ENCODE data around the gene CDK4. TPM values are rescaled to one million over a fixed set of nuclear protein-coding genes. Genes with fewer than 3 reads are reported as not detected.

The CDK4 gene
- total RNA-seq, 1 experiment from 2014 or later: 116 TPM

GRCh38 chr12:57741413-57741789 lies 10.7 kb downstream of the CDK4 start:
- DNase-seq (ENCODE audit: extremely low read depth, low read depth): no peak

DNA sequence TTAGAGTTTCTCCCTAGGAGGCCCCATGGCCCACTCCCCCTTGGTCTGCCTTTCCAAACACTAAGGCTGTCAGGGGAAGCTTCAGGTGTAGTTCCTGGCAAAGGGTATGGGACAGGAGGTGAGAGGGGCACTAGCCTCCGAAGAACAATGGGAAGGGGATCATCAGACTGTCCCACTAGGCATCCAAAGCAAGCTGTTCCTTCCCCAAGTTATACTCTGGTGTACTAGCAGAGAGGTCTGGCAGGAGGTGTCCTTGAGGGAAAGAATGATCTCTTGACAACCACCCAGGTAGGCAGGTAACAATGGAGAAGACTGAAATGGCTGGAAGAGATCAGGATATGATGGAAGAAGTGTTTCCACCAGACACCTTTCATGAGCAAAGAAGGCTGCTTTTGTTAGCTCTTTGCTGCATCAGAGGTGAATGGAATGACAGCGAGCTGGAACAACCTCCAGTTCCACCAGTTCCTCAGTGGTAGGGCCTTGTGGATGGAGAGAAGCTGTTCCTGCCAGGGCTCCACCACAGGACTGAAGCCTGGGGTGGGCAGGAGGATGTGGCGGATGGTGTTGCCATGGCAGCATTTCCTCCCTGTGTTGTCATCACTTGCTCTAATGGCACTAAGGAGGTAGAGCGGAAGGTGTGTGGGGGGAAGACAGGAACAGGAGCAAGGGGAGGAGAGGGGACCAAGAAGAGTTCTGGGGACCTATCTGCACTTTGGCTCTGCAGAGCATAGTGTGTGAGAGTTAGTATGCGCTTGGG lies 11.3 kb downstream of the CDK4 start:
- no peak for DNase-seq (ENCODE audit: extremely low read depth, low read depth)

- DNase-seq (ENCODE audit: extremely low read depth, low read depth): no peak
Measured at GRCh38 chr12:57739914-57740538, 12.1 kb downstream of the CDK4 start.

DNA sequence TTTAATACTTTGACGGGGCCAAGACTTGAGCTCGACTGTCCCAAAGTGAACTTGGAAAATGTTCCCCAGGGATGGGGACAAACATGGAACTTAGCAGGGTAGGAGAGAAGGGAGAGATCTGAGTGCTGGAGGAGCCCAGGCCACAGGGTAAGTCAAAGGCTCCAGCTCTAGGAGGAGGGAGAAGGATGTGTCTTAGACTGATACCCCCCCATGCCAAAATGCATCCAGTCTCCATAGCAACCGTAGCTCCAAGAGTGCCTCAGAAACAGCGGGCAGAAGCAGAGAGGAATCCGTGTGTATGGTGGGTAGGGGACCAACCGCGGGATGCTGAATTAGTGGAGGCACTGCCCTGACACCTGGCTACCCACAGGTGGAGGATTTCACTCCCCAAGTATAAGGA lies 12.7 kb downstream of the CDK4 start:
- DNase-seq (ENCODE audit: extremely low read depth, low read depth): no peak

DNA sequence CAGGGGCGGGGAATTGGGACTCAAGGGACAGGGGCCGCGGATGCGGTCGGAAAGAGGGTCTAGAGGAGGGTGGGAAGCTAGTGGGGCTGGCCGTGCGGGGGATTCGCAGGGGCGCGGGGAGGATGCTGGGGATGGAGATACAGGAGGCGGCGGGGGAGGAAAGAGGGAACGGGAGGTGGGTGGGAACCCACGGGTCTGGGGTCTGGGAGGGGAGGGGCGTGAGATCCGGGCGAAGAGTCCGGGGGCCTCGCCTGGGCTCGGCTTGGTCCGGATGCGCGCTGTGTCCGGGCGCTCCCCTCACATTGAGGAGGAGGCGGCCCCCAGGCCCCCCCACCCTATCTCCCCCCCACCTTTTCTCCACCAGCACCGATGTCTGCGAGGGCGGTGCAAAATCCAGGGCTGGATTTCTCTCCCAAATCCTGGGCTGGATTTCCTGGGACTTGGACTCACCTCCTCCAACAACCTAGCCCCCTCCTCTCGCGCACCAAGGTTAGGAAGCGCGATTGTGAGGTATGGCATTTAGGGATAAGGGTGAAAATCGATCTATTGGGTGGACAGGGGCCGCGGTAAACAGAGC lies 13.4 kb downstream of the CDK4 start, which contains the start of gene AGAP2:
Gene AGAP2, minus strand, starts transcription at position 82 of the 577 bp plus-strand sequence. CDS start 496 bp downstream, outside the sequence.
- DNase-seq (ENCODE audit: extremely low read depth, low read depth): no peak

DNA sequence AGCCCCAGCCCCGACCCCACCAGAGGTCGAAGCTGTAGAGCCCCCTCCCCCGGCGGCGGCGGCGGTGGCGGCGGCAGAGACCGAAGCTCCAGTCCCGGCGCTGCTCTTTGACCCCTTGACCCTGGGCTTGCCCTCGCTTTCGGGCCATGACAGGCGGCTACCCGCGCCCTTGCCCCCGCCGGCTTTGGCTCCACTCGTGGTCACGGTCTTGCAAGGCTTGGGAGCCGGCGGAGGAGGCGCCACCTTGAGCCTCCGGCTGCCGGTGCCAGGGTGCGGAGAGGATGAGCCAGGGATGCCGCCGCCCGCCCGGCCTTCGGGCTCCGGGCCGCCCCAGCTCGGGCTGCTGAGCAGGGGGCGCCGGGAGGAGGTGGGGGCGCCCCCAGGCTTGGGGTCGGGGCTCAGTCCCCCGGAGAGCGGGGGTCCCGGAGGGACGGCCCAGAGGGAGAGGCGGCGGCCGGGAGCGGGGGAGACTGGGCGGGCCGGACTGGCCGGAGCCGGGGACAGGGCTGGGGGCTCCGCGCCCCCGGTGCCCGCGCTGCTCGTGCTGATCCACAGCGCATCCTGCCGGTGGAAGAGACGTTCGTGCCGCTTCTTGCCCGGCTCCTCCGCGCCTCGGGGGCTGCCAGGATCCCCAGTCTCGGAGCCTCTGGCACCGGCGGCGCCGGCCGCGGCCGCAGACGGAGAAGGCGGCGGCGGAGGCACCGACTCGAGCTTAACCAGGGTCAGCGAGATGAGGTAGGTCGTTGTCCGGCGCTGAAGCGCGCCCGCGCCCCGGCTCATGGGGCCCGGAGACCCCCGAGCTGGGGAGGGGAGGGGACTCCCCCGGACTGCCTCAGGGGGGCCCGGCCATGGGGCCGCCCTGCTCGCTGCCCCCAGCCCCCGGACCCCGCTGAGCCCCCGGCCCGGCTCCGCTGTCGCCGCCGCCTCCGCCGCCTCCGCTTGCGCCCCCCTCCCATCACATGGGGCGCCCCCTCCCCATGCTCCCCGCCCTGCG lies 14.3 kb downstream of the CDK4 start:
- DNase-seq (ENCODE audit: extremely low read depth, low read depth): no peak

- no peak for DNase-seq (ENCODE audit: extremely low read depth, low read depth)
Measured at GRCh38 chr12:57736741-57737466, 15.2 kb downstream of the CDK4 start.

- DNase-seq (ENCODE audit: extremely low read depth, low read depth): peak; percentile 48
Measured at GRCh38 chr12:57735952-57736740, 16.0 kb downstream of the CDK4 start.

DNA sequence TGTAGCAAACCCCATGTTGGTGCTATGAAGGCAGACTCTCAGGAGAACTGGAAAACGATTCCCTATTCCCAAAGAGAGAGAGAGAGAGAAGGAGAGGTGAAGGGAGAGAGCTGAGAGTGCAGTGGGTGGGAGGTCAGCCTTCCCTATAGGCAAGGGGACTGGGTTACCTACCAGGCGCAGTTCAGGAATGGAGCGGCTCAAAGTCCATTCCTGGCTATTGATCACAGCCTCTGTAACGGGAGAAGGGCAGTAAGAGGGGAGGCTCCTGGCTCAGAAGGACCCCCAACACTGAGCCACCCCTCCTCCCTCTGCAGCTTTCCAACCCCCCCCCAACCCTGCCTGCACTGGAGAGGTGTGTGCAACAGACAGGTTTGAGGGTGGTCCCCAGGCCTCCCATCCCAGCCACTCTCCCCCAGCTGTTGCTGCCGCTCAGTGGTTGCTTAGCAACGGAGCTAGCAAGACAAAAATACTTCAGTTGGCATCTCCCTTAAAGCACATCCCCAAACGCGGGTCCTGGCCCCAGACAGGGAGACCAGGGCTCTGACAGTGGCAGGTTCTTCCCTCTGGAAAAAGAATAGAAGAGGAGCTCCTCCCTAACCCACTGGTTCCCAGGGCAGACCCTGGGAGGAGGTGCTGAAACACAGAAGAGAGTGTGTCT lies 16.8 kb downstream of the CDK4 start:
- no peak for DNase-seq (ENCODE audit: extremely low read depth, low read depth)

DNA sequence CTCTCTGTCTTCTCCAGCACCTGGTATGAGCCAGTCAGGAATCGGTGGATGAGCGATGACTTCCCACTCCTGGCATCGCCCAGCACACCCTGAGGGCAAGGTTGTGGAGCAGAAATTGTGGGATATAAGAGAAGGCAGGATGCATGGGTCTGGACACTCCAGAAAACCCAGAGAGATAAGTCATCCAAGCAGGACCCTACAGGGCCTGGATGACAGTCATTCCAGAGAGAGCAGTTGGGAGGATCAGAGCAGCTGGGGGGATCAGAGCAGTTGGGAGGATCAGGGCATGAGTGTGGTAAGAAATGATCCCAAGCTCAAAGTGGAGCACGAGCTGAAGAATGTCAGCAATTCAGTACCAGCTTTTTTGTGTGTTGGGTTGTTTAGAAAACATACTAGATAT lies 17.5 kb downstream of the CDK4 start:
- no peak for DNase-seq (ENCODE audit: extremely low read depth, low read depth)

GRCh38 chr12:57733928-57734327 lies 18.2 kb downstream of the CDK4 start:
- no peak for DNase-seq (ENCODE audit: extremely low read depth, low read depth)

GRCh38 chr12:57732726-57733593 lies 19.1 kb downstream of the CDK4 start:
- no peak for DNase-seq (ENCODE audit: extremely low read depth, low read depth)

DNA sequence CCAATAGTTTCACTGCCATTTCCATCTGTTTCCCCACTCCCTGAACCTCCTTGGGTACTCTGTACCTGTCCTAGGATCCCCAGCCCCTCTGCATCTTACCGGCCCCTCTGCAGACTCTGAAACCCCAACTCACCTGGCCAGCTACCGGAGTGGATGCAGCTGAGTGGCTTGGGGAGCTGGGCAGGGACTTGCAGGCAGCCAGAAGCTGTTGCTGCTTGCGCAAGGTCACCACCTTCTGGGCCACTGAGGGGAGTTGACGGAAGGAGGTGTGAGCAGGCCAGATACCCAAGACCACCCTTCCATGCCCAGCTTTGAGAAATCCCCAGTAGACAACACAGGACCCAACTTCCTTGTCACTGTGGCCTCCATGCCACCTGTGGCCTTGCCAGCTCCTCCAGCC lies 19.8 kb downstream of the CDK4 start:
- no peak for DNase-seq (ENCODE audit: extremely low read depth, low read depth)

- no peak for DNase-seq (ENCODE audit: extremely low read depth, low read depth)
Measured at GRCh38 chr12:57731411-57732080, 20.6 kb downstream of the CDK4 start.

GRCh38 chr12:57730336-57731067 lies 21.6 kb downstream of the CDK4 start:
- no peak for DNase-seq (ENCODE audit: extremely low read depth, low read depth)

DNA sequence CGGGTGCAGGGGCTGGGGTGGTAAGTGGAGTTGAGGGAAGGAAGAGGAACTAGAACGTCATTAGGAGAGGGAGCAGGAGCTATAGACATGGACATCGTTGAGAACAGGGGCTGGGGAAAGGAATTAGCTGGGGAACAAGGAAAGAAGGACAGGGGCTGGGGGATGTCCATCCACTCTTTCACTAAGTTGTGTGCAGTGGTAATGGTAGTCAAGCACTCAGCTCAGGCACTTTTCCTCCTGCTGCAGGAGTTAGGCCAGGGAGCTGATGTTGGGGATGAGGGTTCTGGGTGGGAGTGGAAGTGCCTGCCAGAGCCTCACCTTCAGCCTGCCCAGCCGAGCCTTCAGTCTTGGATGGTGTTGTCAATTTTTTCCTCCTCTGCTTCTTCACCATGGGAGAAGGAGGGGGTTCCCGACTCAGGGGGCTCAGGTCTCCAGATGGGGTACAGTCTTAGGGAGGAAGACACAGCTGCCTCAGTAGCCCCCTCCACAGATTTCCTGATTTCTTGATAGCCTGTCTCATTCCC lies 22.7 kb downstream of the CDK4 start:
- no peak for DNase-seq (ENCODE audit: extremely low read depth, low read depth)

Measured in NCI-H460 (cell line).